NCI-H146 treated with DMSO at 0.1 percent for 48 hours (cell line): Measurements from ENCODE around the gene PNO1.
"Not testable (repeated sequence)": the region's sequence is repeated elsewhere in the genome, so short reads cannot be mapped to it uniquely, and the experiment has no call there.

ENCODE experiments used
- DNase-seq: peaks from one replicate; lab custom pipeline; 2025; ENCODE audit not compliant: unreplicated experiment; lab: John Stamatoyannopoulos, UW

PNO1 gene

DNA sequence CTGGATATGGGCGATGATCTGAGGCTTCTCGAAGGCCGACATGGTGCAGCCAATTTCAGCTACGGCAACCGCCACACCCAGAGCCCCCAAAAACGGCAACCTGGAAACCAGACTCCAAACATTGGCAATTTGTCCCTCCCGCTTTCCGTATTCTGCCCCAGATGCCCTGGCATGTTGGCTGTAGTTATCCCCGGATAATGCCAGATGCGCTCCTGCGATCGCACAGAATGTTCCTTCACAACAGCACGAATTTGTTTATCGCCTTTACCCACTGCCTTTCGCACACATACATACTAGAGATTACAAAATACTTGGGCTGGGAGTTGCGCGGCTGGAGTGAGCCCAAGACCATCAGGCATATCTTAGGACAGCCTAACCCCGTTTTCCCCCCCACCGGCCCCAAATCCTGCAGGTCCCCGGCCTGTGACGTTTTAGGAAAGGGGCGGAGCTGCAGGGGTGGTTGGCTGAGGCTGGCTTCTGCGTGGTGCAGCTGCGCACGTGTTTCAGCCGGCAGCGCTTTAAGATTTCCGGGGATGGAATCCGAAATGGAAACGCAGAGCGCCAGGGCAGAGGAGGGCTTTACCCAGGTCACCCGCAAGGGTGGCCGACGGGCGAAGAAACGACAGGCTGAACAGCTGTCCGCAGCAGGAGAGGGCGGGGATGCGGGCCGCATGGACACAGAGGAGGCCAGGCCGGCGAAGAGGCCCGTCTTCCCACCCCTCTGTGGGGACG is at the start of gene PNO1:
Gene PNO1 (plus strand): TSS at position 487 of the 732 bp plus-strand sequence. CDS start 47 bp downstream, at position 534.
- DNase-seq, result peak; percentile 95

DNA sequence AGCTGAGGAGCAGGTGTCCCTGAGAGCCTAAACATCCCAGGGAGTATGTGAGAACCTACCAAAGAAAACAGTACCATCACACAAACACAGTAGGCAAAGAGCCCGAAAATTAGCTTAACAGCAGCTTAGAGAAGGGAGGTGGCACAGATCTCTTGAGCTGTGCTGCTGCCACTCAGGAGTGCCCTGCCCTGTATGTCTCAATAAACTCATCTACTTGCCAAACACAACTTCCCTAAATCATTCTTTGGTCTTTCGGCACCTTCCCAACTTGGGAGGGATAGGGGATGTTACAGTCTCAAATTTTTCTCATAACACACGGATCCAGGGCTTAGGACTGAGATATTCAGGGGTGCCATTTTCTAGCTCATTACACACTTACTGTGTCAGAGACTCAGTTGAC is 49.6 kb upstream of the PNO1 start:
- no peak for DNase-seq

DNA sequence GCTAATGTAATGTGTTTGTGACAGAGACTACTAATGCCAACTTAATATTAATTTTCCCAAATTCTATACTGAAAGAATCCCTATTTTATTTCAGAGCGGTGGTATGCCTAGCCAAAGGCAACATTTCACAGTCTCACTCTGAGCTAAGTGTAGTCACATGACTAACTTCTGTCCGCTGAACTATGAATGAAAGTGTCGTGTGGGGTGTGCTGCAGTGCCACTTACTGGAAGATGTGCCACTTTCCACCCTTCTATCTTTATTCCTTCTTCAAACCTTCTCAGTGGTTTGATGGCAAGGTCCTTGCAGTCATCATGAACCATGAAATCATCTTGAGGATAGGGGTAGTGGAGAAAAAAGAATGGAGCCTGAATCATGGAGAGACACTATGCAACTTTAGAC is 47.6 kb upstream of the PNO1 start:
- no peak for DNase-seq

GRCh38 chr2:68115965-68116364 is 41.7 kb upstream of the PNO1 start:
- DNase-seq, result no peak

GRCh38 chr2:68117922-68118321 is 39.8 kb upstream of the PNO1 start:
- not testable (repeated sequence) for DNase-seq

- no peak for DNase-seq
These were observed 38.9 kb upstream of the PNO1 start for GRCh38 chr2:68118816-68119215.

- peak; percentile 11 for DNase-seq
These were observed 38.2 kb upstream of the PNO1 start for GRCh38 chr2:68119504-68119903.

DNA sequence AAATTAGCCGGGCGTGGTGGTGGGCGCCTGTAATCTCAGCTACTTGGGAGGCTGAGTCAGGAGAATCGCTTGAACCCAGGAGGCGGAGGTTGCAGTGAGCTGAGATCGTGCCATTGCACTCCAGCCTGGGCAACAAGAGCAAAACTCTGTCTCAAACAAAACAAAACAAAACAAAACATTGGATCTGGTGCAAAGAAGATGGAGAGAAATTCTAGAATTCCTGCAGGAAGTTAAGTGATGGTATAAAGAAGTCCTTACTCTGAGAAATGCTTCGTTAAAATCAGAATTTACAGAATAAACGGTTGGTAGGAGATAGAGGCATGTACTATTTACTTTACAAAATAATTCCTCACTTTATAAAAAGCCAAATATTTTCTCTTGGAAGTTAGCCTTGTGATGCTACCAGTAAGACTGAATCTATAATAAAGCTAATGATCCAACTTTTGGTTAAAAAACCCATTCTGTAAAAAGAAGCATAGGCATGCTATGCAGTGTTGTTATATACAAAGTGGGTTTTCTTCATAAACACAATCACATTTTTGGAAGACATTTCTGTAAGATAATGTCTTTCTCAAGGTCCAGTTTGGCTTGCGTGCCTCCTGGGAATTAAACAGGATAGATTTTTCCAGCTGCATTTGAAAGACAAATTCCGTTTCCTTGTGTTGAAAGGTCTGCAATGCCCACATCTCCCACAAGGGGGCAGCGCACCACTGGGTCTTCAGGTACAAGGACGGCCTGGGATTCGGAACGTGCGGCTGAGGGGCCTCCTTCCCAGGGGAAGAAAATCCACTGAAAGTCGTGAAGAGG is 35.6 kb upstream of the PNO1 start:
- DNase-seq, result peak; percentile 48

- no peak for DNase-seq
These were observed 35.1 kb upstream of the PNO1 start for GRCh38 chr2:68122680-68122964.

DNA sequence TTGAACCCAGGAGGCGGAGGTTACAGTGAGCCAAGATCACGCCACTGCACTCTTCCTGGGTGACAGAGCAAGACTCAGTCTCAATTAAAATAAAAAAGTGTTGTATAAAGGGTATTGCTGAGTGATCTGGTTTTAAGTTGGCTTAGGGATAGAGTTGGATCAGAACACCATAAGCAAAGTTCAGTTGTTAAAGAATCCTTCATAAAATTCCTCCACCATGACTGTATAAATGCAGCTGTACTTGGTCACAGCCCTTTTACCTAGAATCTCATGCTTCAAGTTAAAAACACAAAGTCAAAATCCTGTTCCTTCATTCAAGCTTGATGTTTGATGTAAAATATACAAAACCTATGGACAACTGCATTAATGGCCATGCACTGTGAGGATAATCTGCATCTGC is 33.4 kb upstream of the PNO1 start:
- no peak for DNase-seq

GRCh38 chr2:68125821-68126220 is 31.9 kb upstream of the PNO1 start:
- no peak for DNase-seq

DNA sequence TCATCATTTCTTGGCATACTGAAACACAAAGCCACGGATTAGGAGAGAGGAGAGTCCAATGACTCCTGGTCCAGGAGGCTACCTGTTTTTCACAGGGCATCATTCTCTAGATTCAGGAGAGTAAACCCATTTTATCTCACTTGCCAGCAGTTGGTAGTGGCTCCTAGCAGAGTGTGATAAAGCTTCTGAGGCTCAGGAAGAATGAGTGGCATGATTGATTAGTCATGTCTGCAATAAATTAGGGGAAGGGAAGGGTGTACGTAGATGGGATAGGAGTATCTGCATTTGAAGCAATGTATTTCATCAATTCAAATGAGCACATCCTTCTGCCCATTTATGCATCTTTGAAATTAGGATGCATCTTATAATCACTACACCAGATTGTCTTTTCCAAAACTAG is 31.1 kb upstream of the PNO1 start:
- no peak for DNase-seq

- no peak for DNase-seq
These were observed 30.1 kb upstream of the PNO1 start for GRCh38 chr2:68127358-68128242.

- no peak for DNase-seq
These were observed 23.6 kb upstream of the PNO1 start for GRCh38 chr2:68134120-68134519.

- no peak for DNase-seq
These were observed 23.1 kb upstream of the PNO1 start for GRCh38 chr2:68134554-68134953.

GRCh38 chr2:68135448-68136320 is 22.0 kb upstream of the PNO1 start:
- no peak for DNase-seq

DNA sequence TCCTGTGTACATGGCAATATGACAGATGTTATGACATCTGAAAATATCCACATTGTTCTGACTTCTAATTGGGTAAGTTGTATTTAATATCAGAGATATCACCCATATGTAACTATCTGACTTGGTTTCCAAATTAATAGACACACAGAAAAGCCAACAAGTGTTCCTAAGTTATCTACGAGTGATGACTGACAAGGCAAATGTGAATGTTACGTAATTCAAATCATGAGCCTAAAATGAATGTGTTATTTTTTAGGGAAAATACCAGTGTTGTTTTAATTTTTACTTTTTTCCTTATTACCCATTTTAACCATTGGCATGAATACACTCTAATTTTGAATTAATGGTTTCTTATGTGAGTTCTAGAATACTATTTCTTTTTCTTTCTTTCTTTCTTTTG is 15.8 kb upstream of the PNO1 start:
- no peak for DNase-seq

GRCh38 chr2:68151037-68151436 is 6.7 kb upstream of the PNO1 start:
- no peak for DNase-seq

- no peak for DNase-seq
These were observed 4.9 kb upstream of the PNO1 start for GRCh38 chr2:68152681-68153347.

DNA sequence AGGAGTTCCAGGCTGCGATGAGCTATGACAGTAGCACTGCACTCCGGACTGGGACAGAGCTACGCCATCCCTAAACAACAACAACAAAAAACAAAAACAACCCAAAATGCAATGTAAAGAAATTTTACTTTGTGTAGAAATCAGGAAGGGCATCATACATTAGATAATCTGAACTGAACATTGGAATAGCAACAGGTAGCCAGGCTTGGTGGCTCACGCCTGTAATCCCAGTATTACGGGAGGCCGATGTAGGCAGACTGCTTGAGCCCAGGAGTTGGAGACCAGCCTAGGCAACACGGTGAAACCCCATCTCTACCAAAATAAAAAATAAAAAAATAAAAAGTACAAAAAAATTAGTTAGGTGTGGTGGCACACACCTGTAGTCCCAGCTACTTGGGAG is 2.1 kb upstream of the PNO1 start:
- no peak for DNase-seq
